NK-92 treated with Interleukin-12 subunit alpha and Interleukin-12 subunit beta, amount 100 ng/mL, for 24 hours (cell line): Measurements from ENCODE around the gene LAMA4.
A peak's percentile ranks its signal among the peaks of the same experiment; 100 is the strongest.

ENCODE experiments used
- DNase-seq: peaks from one replicate; lab custom pipeline; 2025; lab: John Stamatoyannopoulos, UW

The LAMA4 gene

GRCh38 chr6:112237066-112237465 is 17.3 kb downstream of the LAMA4 start:
- no peak for DNase-seq

DNA sequence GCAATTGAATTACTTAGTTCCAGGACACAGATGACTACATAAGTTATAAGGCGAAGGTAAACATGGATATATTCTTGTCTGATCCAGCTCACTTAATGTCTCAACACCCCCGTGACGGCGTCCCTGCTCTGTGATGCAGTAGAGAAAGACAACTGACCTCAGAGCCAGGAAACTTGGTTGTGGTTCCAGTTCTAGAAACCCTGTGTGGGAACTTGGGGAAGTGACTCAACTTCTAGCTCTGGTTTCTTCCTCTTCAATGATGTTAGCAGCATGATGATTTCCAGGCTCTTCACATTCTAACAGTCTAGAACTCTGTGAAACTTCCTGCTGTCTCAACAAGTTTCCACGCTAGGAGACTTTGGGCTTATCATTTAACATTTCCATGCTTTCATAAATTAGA is 18.4 kb downstream of the LAMA4 start:
- peak; percentile 45 for DNase-seq

GRCh38 chr6:112234601-112235000 is 19.8 kb downstream of the LAMA4 start:
- DNase-seq, result no peak

DNA sequence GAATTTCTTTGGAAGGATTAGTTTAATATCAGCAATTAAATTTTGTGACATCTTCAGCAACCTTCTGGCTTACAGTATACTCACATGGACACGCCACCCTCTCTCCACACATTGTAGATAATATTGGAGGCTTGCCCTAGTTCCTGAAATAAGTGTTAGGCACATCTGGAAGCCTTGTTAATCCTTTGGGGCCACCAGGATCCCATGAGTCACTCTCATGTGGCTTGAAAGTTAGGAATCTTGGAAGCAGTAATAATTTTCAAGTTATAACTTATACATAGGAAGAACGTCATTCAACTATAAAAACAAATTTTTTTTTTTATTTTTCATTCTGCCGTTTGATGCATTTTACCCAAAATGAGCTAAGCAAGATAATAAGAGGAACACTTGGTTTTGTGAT is 20.5 kb downstream of the LAMA4 start:
- DNase-seq, result no peak

- no peak for DNase-seq
Measured at GRCh38 chr6:112232845-112233256, 21.5 kb downstream of the LAMA4 start.

DNA sequence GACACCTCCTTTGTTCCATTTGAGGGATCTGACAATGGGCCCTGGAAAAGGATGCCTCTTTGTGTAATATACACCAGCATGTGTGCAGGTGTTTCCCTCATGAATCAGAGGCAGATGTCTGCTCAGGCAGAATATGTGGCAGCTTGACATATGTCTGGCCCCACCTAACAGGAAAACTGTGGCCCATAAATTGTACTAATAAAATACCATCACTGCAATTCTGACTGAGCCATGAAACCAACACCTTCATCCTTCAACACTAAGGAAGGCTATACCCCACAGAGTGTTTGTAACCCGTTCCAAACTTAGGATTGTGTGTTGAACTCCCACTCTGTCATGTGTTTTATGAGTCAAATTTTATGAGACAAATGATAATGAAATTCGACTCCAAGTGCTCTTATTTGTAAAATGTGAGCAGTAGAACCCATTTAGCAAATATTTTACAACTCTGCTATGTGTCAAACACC is 22.7 kb downstream of the LAMA4 start:
- no peak for DNase-seq

- DNase-seq, result no peak
Measured at GRCh38 chr6:112231164-112231563, 23.2 kb downstream of the LAMA4 start.

DNA sequence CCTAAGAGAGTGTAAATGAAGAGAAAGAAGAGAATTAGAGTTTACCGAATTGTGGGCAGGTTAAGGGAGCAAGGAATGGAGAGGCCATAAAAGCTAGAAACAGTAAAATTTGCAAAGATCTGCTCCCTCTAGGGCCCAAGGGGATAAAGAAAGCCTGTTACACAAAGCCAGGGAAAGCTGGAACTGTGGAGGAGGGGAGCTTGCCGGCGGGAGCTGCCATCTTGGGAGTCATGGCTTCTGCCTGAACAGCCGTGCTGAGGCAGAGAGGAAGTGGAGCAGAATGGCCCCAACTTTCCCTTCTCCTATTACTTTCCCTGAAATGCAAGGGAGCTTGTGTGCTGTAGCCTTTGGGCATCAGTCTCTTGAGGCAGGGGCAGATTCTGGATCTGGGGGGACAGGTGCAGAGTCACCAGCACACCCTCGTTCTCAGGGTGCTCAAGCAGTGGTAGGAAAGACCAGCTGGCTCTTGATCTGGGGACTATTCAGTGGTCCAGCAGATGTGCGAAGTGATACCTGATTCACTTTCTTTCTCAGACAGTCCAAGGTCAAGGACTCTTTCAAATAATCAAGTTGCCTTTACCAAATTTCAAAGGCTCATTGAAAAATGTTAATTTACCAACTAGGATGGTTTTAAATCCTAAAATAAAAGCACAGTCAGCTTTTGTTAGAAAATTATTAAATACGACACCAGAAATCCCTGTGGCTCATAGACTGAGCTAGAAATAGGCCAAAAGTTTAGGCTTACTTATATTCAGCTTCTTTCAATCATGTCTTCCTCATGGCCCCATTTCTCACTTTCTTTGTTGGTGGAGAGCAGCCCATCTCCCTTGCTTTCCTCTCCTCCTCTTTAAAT is 25.7 kb downstream of the LAMA4 start:
- DNase-seq, result no peak

GRCh38 chr6:112227992-112228391 is 26.4 kb downstream of the LAMA4 start:
- DNase-seq, result no peak

DNA sequence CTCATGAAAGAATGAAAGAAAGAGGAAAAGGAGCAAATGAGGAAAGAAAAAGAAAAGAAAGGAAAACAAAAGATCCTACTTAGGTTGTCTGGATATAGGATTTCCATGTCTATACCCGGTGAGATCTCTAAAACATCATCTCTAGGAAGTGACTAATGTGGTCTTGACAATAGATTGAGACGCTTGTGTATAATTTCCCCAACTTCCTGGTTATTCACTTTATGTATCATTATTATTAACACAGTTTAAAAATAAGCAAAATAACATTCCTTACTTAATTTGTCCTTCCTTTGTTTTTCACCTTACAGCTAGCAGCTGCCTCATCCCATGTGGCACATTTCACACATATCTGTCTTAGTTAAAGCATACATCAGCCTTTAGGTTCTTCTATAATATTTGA is 27.0 kb downstream of the LAMA4 start:
- no peak for DNase-seq

- DNase-seq, result no peak
Measured at GRCh38 chr6:112225691-112226090, 28.7 kb downstream of the LAMA4 start.

DNA sequence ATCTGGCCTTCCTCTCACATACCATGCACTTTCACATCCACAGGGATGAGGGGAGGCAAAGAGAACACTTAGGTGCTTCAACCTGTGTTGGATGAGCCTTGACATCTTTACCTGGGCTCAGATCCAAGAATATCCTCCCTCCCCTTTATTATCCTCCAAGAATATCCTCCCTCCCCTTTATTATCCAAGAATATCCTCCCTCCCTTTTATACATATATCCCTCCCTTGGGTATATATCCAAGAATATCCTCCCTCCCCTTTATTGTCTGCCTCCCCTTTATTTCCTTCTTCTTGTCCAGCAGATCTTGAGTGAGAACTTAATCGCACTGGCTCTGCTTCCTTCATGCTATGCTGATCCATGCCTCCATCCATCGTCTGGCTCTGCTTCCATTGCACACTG is 30.3 kb downstream of the LAMA4 start:
- no peak for DNase-seq

- DNase-seq, result no peak
Measured at GRCh38 chr6:112223070-112223861, 31.1 kb downstream of the LAMA4 start.

- no peak for DNase-seq
Measured at GRCh38 chr6:112221981-112222852, 32.1 kb downstream of the LAMA4 start.

GRCh38 chr6:112221561-112221960 is 32.8 kb downstream of the LAMA4 start:
- no peak for DNase-seq

DNA sequence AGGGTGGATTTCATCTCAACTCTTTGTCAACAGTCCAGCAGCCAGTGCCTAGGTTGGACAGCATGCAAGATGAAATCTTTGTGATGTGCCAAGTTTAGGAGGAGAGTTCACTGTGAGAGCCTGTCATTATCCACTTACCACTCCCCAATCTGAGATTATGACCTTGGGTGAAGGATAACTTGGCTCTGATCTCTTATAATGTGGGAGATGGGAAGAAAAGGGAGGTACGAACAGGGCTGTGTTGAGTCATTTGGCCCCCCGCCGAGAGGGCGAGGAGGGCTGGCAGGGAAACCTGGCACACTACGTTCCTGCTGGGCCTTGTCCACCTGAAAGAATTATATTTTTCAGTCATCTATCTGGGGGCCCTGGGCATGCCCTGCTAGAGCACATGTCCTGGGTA is 35.8 kb downstream of the LAMA4 start:
- no peak for DNase-seq

GRCh38 chr6:112216662-112217551 is 37.5 kb downstream of the LAMA4 start:
- no peak for DNase-seq

DNA sequence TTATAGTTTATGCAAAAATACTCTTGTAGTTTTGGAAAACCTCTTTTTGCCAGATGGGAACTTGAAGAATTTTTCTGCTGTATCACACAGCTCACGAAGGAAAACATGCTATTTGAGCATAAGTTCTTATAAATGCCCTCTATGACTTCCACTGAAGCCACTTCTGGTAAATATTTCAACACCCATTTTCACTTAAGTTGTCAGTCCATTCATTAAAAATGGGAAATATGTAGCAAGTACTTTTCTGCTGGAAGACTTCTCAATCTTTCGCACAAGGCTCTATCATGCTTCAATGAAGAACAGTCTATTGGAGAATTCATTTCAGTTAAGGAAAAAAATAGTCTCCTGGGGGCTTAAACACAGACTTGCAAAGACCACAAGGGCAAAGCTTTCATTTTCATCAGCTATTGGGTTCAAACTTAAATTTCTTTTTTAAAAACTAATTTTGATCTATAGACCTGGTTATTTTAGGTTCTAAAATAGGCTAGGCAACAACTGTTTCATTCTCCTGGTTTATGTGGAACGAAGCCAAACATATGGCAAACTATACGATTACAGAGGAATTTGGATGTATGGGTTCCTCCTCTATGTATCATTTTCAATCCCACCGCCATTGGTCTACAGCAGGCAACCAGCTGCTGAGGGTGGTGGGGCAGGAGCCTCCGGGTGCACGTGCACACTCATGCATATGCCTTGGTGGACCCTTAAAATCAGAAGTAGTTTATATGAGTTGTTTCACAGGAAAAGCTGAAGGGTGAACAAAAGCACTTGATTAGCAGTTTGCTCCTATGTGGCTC is 38.7 kb downstream of the LAMA4 start:
- no peak for DNase-seq

DNA sequence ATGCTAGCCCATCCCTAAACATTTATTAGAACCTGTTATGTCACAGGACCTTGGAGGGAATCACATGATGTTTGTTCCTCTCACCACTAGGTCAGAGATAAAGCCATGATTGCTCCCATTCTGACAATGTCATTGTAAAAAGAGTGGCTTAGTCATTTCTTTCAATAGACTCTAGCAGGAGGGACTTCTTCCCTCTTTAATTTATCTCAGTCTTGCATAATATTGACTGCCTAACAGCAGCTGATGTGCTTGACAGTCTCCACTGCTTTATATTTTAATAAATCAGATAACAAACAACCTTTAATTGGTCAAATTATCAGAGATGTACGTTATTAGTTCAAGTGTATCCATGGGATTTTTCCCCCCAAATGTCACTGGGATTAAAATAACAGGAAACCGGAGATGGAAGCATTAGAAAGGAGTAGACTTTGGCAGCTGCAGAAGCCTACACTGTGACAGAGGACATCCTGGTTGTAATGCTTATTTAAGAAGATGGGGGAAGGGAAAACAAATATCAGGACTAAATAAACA is 39.6 kb downstream of the LAMA4 start:
- no peak for DNase-seq

GRCh38 chr6:112210852-112211251 is 43.5 kb downstream of the LAMA4 start:
- no peak for DNase-seq
